ENCODE measurements around the gene FOXL3.

FOXL3 gene

GRCh38 chr7:327233-327931 lies 37.4 kb downstream of the FOXL3 start:
- TF ChIP-seq MAX (IDR thresholded peaks at IDR 0.05): no peak
- no peak for TF ChIP-seq TAF1 (IDR thresholded peaks at IDR 0.05; ENCODE audit: low read depth)
- no peak for TF ChIP-seq FOXM1 (IDR thresholded peaks at IDR 0.05; ENCODE audit: borderline replicate concordance, low read depth)
- no peak for TF ChIP-seq EGR1 (IDR thresholded peaks at IDR 0.05)
- no peak for TF ChIP-seq USF1 (IDR thresholded peaks at IDR 0.05)
- no peak for TF ChIP-seq TEAD4 (IDR thresholded peaks at IDR 0.05)
- TF ChIP-seq ZBTB7A (IDR thresholded peaks at IDR 0.05; ENCODE audit: low read depth): no peak
- TF ChIP-seq CREB1 (IDR thresholded peaks at IDR 0.05; ENCODE audit: low read depth): no peak
- TF ChIP-seq RAD21 (IDR thresholded peaks at IDR 0.05; ENCODE audit: low read depth): no peak
- TF ChIP-seq REST (IDR thresholded peaks at IDR 0.05; ENCODE audit: low read depth): no peak
- TF ChIP-seq CEBPB (IDR thresholded peaks at IDR 0.05): no peak
- TF ChIP-seq EP300 (IDR thresholded peaks at IDR 0.05; ENCODE audit: borderline replicate concordance): no peak
- TF ChIP-seq NFIC (IDR thresholded peaks at IDR 0.05): no peak
- no peak for TF ChIP-seq TCF12 (IDR thresholded peaks at IDR 0.05; ENCODE audit: low read depth)
- no peak for TF ChIP-seq YY1 (IDR thresholded peaks at IDR 0.05; ENCODE audit: low read depth)

GRCh38 chr7:327991-328702 lies 38.2 kb downstream of the FOXL3 start:
- no peak for TF ChIP-seq CEBPB (IDR thresholded peaks at IDR 0.05)
- TF ChIP-seq TAF1 (IDR thresholded peaks at IDR 0.05; ENCODE audit: low read depth): no peak
- TF ChIP-seq REST (IDR thresholded peaks at IDR 0.05; ENCODE audit: low read depth): no peak
- TF ChIP-seq FOXM1 (IDR thresholded peaks at IDR 0.05; ENCODE audit: borderline replicate concordance, low read depth): no peak
- no peak for TF ChIP-seq EP300 (IDR thresholded peaks at IDR 0.05; ENCODE audit: borderline replicate concordance)
- no peak for TF ChIP-seq NFIC (IDR thresholded peaks at IDR 0.05)
- no peak for TF ChIP-seq RAD21 (IDR thresholded peaks at IDR 0.05; ENCODE audit: low read depth)
- no peak for TF ChIP-seq TEAD4 (IDR thresholded peaks at IDR 0.05)
- no peak for TF ChIP-seq CREB1 (IDR thresholded peaks at IDR 0.05; ENCODE audit: low read depth)
- TF ChIP-seq MAX (IDR thresholded peaks at IDR 0.05): no peak
- TF ChIP-seq TCF12 (IDR thresholded peaks at IDR 0.05; ENCODE audit: low read depth): no peak
- no peak for TF ChIP-seq USF1 (IDR thresholded peaks at IDR 0.05)
- TF ChIP-seq EGR1 (IDR thresholded peaks at IDR 0.05): no peak
- no peak for TF ChIP-seq YY1 (IDR thresholded peaks at IDR 0.05; ENCODE audit: low read depth)
- TF ChIP-seq ZBTB7A (IDR thresholded peaks at IDR 0.05; ENCODE audit: low read depth): no peak

- TF ChIP-seq REST (IDR thresholded peaks at IDR 0.05; ENCODE audit: low read depth): no peak
- TF ChIP-seq CEBPB (IDR thresholded peaks at IDR 0.05): no peak
- TF ChIP-seq TEAD4 (IDR thresholded peaks at IDR 0.05): no peak
- no peak for TF ChIP-seq TAF1 (IDR thresholded peaks at IDR 0.05; ENCODE audit: low read depth)
- no peak for TF ChIP-seq NFIC (IDR thresholded peaks at IDR 0.05)
- no peak for TF ChIP-seq TCF12 (IDR thresholded peaks at IDR 0.05; ENCODE audit: low read depth)
- no peak for TF ChIP-seq EGR1 (IDR thresholded peaks at IDR 0.05)
- TF ChIP-seq ZBTB7A (IDR thresholded peaks at IDR 0.05; ENCODE audit: low read depth): no peak
- no peak for TF ChIP-seq CREB1 (IDR thresholded peaks at IDR 0.05; ENCODE audit: low read depth)
- no peak for TF ChIP-seq RAD21 (IDR thresholded peaks at IDR 0.05; ENCODE audit: low read depth)
- TF ChIP-seq EP300 (IDR thresholded peaks at IDR 0.05; ENCODE audit: borderline replicate concordance): no peak
- no peak for TF ChIP-seq YY1 (IDR thresholded peaks at IDR 0.05; ENCODE audit: low read depth)
- no peak for TF ChIP-seq FOXM1 (IDR thresholded peaks at IDR 0.05; ENCODE audit: borderline replicate concordance, low read depth)
- TF ChIP-seq USF1 (IDR thresholded peaks at IDR 0.05): no peak
- no peak for TF ChIP-seq MAX (IDR thresholded peaks at IDR 0.05)
These were observed 39.8 kb downstream of the FOXL3 start for GRCh38 chr7:329691-330281.
